ENCODE data around the gene CAMK2N2. TPM values are rescaled to one million over a fixed set of nuclear protein-coding genes. Genes with fewer than 3 reads are reported as not detected.

CAMK2N2 gene
- total and polyA plus RNA-seq, 9 of the 15 experiments (the other 6 are each of a cell fraction or from before 2014, with no cell fraction given) = 0.08 to 0.22 (median 0.11) TPM; not detected in 5

DNA sequence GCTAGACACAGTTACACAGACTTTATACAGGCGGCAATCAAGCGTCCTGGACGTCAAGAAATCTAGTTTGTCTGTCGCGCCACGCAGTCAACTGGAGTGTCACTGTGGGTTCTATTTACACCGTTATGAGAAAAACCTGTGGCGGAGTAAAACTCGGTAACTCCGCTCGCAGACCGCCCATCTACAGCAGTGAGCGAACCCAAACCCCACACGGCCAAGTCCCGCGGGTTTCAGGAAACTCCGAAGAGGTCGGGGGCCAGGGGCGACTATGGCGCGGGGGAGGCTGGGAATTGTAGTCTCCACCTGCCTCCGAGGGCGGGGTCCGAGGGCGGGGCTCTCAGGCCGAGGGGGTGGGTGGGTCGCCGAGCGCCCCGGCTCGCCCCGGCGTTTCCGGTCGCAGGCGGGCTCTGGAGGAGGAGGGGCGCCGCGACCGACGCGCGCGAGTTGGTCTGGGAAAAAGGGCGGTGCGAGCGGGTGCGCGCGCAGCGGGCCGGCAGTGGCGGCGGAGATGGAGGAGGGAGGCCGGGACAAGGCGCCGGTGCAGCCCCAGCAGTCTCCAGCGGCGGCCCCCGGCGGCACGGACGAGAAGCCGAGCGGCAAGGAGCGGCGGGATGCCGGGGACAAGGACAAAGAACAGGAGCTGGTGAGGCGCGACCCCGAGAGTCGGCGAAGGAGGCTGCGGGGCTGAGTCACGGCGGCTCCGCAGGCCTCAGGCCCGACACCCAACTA, 37.6 kb upstream of the CAMK2N2 start, which contains the start of gene PSMD2 (continued):
- TF ChIP-seq POLR2AphosphoS2 (IDR thresholded peaks at IDR 0.05; ENCODE audit: low read length) (peak; percentile 68; the same call in 1 of the 2 replicates), ZNF75A (CRISPR knock-in tag; IDR thresholded peaks at IDR 0.05) (no peak), EHMT2 (IDR thresholded peaks at IDR 0.05) (no peak), ZNF324 (CRISPR knock-in tag; IDR thresholded peaks at IDR 0.05) (no peak), KDM2B (CRISPR knock-in tag; IDR thresholded peaks at IDR 0.05) (no peak), TEAD4 (IDR thresholded peaks at IDR 0.05; ENCODE audit: low read length) (no peak), TEAD4 (CRISPR knock-in tag; IDR thresholded peaks at IDR 0.05; ENCODE audit: borderline replicate concordance) (no peak), NR4A1 (CRISPR knock-in tag; IDR thresholded peaks at IDR 0.05) (peak; percentile 73; the same call in 1 of the 2 replicates), NR4A1 (tag; IDR thresholded peaks at IDR 0.05) (no peak), ZNF184 (CRISPR knock-in tag; IDR thresholded peaks at IDR 0.05) (no peak), RBM14 (IDR thresholded peaks at IDR 0.05; ENCODE audit: borderline replicate concordance, insufficient read depth, low read depth, low read length) (no peak), HNRNPK (IDR thresholded peaks at IDR 0.05; ENCODE audit: low read depth, low read length, poor library complexity, severe bottlenecking) (no peak), TGIF2 (CRISPR knock-in tag; IDR thresholded peaks at IDR 0.05) (no peak), PML (IDR thresholded peaks at IDR 0.05; ENCODE audit: low read length) (peak; percentile 78; the same call in 1 of the 2 replicates), ZNF134 (CRISPR knock-in tag; conservative IDR thresholded peaks at IDR 0.05) (no peak), ZNF707 (CRISPR knock-in tag; conservative IDR thresholded peaks at IDR 0.05) (no peak)
- TF ChIP-seq, protein P1, sequence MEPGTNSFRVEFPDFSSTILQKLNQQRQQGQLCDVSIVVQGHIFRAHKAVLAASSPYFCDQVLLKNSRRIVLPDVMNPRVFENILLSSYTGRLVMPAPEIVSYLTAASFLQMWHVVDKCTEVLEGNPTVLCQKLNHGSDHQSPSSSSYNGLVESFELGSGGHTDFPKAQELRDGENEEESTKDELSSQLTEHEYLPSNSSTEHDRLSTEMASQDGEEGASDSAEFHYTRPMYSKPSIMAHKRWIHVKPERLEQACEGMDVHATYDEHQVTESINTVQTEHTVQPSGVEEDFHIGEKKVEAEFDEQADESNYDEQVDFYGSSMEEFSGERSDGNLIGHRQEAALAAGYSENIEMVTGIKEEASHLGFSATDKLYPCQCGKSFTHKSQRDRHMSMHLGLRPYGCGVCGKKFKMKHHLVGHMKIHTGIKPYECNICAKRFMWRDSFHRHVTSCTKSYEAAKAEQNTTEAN (CRISPR knock-in tag; IDR thresholded peaks at IDR 0.05) = no peak
- TF ChIP-seq, protein P2, sequence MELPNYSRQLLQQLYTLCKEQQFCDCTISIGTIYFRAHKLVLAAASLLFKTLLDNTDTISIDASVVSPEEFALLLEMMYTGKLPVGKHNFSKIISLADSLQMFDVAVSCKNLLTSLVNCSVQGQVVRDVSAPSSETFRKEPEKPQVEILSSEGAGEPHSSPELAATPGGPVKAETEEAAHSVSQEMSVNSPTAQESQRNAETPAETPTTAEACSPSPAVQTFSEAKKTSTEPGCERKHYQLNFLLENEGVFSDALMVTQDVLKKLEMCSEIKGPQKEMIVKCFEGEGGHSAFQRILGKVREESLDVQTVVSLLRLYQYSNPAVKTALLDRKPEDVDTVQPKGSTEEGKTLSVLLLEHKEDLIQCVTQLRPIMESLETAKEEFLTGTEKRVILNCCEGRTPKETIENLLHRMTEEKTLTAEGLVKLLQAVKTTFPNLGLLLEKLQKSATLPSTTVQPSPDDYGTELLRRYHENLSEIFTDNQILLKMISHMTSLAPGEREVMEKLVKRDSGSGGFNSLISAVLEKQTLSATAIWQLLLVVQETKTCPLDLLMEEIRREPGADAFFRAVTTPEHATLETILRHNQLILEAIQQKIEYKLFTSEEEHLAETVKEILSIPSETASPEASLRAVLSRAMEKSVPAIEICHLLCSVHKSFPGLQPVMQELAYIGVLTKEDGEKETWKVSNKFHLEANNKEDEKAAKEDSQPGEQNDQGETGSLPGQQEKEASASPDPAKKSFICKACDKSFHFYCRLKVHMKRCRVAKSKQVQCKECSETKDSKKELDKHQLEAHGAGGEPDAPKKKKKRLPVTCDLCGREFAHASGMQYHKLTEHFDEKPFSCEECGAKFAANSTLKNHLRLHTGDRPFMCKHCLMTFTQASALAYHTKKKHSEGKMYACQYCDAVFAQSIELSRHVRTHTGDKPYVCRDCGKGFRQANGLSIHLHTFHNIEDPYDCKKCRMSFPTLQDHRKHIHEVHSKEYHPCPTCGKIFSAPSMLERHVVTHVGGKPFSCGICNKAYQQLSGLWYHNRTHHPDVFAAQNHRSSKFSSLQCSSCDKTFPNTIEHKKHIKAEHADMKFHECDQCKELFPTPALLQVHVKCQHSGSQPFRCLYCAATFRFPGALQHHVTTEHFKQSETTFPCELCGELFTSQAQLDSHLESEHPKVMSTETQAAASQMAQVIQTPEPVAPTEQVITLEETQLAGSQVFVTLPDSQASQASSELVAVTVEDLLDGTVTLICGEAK (IDR thresholded peaks at IDR 0.05) = peak; percentile 32; the same call in 1 of the 2 replicates
- TF ChIP-seq, protein P2 (CRISPR knock-in tag; IDR thresholded peaks at IDR 0.05) = no peak

Measured in K562 (cell line).